ENCODE results near the gene EXOSC10.

GRCh38 chr1:11100149-11100493, 452 bp upstream of the EXOSC10 start:
- TF ChIP-seq POLR2A (IDR thresholded peaks at IDR 0.05) (no peak), CTCF (IDR thresholded peaks at IDR 0.05) (no peak)
